Activated naive CD8-positive, alpha-beta T cell treated with anti-CD3 and anti-CD28 coated beads for 36 hours (primary cell): Measurements from ENCODE around the gene GRHL3. TPM values are rescaled to one million over a fixed set of nuclear protein-coding genes. Genes with fewer than 3 reads are reported as not detected.

Experiments used
- DNase-seq: peaks from one replicate; pipeline ENCODE4 v3.0.0; 2021
- H3K27ac Mint-ChIP-seq: one replicate; pipeline ENCODE4 v1.8.0; 2022; ENCODE audit warnings: mild to moderate bottlenecking, moderate library complexity, mixed read lengths
- H3K27me3 Mint-ChIP-seq: one replicate; pipeline ENCODE4 v1.8.0; 2022; ENCODE audit warnings: mild to moderate bottlenecking, mixed read lengths
- H3K36me3 Mint-ChIP-seq: one replicate; pipeline ENCODE4 v1.8.0; 2021; ENCODE audit warnings: mild to moderate bottlenecking, mixed read lengths
- H3K4me1 Mint-ChIP-seq: one replicate; pipeline ENCODE4 v1.8.0; 2021; ENCODE audit warnings: mixed read lengths
- H3K4me3 Mint-ChIP-seq: one replicate; pipeline ENCODE4 v1.8.0; 2022; ENCODE audit warnings: mild to moderate bottlenecking, moderate library complexity, mixed read lengths
- H3K9me3 Mint-ChIP-seq: one replicate; pipeline ENCODE4 v1.8.0; 2022; ENCODE audit warnings: mixed read lengths
- total RNA-seq, 2 experiments: library from RNA; stranded (reverse); gene quantifications; one replicate each; pipeline ENCODE4 v1.2.3, GENCODE V29; 2021

The GRHL3 gene
- total RNA-seq, 2 experiments from 2014 or later, result not detected

DNA sequence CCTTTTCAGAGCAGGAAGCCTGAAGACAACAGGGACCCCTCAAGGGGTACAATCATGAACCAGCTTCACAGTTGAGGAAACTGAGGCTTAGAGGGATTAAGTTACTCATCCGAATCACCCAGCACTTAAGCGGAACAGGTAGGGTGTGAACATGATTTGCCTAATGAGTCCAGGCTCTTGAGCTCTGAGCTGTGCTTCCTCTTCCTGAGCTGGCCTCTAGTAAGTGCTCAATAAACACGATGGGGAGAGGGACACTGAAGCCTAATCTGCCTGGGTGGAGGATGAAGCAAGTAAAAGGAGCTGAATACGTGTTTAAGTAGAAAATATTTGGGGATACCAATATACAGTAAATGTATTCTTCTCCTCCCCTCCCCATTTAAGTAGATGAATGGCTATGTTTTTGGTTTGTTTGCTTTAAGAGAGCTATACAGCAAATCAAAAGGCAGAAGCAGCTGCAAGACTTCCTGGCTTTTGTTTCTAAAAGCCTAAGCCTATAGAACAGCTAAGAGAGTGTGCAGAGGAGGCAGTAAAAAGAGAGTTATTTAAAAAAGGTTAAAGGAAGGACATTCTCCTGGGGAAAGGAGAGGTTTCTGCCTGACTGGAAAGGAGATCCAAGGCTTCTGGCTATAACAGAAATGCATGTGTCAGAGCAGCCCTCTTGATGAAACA, 74.0 kb downstream of the GRHL3 start:
- no peak for DNase-seq
- H3K27ac Mint-ChIP-seq, result peak overlapping the region; percentile 93
- H3K4me1 Mint-ChIP-seq, result peaks cover 38% of the 10 kb centered on the region
- peaks cover 4% of the 10 kb centered on the region for H3K36me3 Mint-ChIP-seq
- no peaks in the 10 kb centered on the region for H3K27me3 Mint-ChIP-seq
- H3K9me3 Mint-ChIP-seq, result no peaks in the 10 kb centered on the region
- H3K4me3 Mint-ChIP-seq, result no peak overlapping the region

DNA sequence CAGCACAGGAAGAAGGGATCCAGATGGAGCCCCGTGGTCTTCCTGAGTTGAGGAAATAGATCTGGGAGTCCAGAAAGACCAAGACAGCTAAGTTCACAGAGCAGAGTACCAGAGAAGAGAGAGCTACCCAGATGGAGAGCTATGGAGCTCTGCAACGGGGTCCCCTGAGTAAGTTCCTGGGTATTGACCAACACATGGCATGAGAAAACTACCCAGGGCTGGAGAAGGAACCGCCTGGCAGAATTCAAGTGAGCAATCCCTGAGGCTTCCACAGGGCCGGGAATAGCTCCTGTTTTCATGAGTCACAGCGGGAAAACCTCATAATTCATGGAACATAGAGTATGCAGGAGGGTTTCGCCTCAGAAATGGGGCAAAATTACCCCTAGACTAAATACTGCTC, 74.7 kb downstream of the GRHL3 start:
- no peaks in the 10 kb centered on the region for H3K27me3 Mint-ChIP-seq
- H3K36me3 Mint-ChIP-seq, result peaks cover 4% of the 10 kb centered on the region
- H3K27ac Mint-ChIP-seq, result peak overlapping the region; percentile 93
- peaks cover 38% of the 10 kb centered on the region for H3K4me1 Mint-ChIP-seq
- no peak overlapping the region for H3K4me3 Mint-ChIP-seq
- no peaks in the 10 kb centered on the region for H3K9me3 Mint-ChIP-seq
- DNase-seq, result no peak

DNA sequence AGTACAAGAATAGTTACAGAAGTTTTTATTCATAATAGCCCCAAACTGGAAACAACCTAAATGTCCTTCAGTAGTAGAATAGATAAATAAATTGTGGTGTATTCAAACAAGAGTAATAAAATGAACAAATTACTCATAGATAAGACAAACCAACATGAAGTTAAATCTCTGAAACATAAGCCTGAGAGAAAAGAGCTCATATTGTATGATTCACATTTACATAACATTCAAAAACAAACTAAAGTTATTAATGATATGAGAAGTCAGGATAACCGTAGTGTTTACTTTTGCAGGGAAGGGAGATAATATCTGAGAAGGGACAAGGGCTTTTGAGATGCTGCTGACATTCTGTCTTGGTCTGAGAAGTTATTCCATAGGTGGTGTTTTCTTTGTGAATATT, 80.9 kb downstream of the GRHL3 start:
- H3K36me3 Mint-ChIP-seq, result peaks cover 4% of the 10 kb centered on the region
- H3K4me1 Mint-ChIP-seq, result peaks cover 7% of the 10 kb centered on the region
- H3K4me3 Mint-ChIP-seq, result no peak overlapping the region
- no peak overlapping the region for H3K27ac Mint-ChIP-seq
- no peaks in the 10 kb centered on the region for H3K9me3 Mint-ChIP-seq
- DNase-seq, result no peak
- no peaks in the 10 kb centered on the region for H3K27me3 Mint-ChIP-seq

DNA sequence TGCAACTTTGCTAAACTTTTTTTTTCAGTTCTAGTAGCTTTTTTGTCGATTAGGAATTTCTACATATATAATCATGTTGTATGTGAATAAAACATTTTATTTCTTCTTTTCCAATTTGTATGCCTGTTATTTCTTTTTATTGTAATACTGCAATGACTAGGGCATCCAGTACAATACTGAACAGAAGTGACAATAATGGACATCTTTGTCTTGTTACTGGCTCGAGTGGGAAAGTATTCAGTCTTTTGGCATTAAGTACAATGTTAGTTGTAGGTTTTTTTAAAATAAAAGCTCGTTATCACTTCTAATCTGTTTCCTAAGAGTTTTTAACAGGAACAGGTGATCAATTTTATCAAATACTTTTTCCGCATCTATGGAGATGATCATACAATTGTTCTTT, 84.6 kb downstream of the GRHL3 start:
- Mint-ChIP-seq H3K4me1 (peaks cover 10% of the 10 kb centered on the region), H3K27ac (no peak overlapping the region), H3K36me3 (peaks cover 8% of the 10 kb centered on the region), H3K9me3 (no peaks in the 10 kb centered on the region), H3K27me3 (no peaks in the 10 kb centered on the region), H3K4me3 (no peak overlapping the region)
- DNase-seq, result no peak

Other genes with a start within 250 kb of the GRHL3 start
- not detected for gene MYOM3, start 207.2 kb upstream of the GRHL3 start, total RNA-seq
- gene IL22RA1, start 176.2 kb upstream of the GRHL3 start, total RNA-seq, result not detected
- gene IFNLR1, start 132.1 kb upstream of the GRHL3 start, total RNA-seq, result 1 to 10 TPM; 6.3 to 7.3 TPM
- gene STPG1, start 94.4 kb downstream of the GRHL3 start, total RNA-seq, result 1 to 10 TPM; 5.9 to 8.0 TPM
- gene NIPAL3, start 96.4 kb downstream of the GRHL3 start, total RNA-seq, result 10 to 100 TPM; 34.7 to 37.2 TPM
- 10 to 100 TPM; 67.2 to 67.7 TPM for gene RCAN3, start 183.5 kb downstream of the GRHL3 start, total RNA-seq
- gene NCMAP, start 236.7 kb downstream of the GRHL3 start, total RNA-seq, result under 1 TPM; 0.16 to 0.21 TPM